ENCODE data around the gene VPREB1.
"Not testable (repeated sequence)": the region's sequence is repeated elsewhere in the genome, so short reads cannot be mapped to it uniquely, and the experiment has no call there.

VPREB1 gene

DNA sequence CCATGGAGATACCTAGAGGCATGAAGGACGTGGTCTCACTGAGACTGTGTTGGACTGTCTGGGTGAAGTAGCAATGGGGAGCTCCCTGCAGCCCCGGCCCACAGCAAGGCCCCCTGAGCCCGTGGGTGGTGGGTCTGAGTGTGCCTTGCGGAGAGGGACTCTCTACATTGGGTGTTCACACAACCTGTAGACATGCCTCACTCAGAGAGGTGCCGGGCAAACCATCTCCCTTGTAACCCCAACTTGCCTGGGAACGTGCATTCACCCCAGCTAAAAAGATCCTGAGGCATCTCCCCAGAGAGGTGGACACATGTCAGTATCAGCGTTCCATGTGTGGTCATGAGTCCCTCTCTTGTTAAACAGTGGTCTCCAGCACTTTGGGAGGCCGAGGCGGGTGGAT lies 2.1 kb downstream of the VPREB1 start:
- DNase-seq = no peak

GRCh38 chr22:22248878-22249277 lies 4.3 kb downstream of the VPREB1 start:
- DNase-seq = no peak

DNA sequence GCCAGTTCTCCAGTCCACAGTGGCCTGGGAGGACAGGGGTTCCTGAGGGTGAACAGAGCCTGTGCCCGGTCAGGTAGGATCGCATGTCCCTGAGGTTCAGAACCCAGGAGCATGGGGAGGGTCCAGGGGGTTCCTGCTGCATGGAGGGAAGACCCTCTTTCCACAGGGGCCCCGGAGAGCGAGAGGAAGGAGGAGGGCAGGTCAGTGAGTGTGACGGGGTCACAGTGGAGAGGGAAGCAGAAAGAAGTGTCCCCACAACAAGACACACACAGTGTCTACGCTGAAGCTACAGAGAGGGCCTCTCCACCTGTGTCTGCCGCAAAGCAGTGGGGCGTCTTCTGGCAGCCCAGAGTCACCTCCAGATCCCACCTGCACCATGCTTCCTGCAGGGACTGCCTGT lies 6.1 kb downstream of the VPREB1 start:
- not testable (repeated sequence) for DNase-seq

DNA sequence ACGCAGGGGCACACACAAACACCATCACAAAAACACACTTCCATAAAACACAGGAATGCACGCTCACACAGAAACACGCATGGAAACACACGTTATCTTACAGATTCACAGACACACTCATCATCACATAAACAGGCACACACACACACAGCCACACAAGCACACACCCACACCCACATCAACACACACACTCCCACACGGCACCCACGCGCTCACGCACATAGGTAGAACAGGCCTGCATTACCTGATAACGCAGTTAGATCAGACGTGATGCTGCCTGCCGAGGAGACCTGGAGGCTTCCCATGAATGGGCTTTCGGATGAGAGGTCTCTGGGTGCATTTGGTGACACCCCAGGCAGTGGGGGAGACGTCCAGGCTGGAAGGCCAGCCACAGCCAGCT lies 11.5 kb downstream of the VPREB1 start:
- not testable (repeated sequence) for DNase-seq

GRCh38 chr22:22258597-22259415 lies 14.2 kb downstream of the VPREB1 start:
- DNase-seq = not testable (repeated sequence)

DNA sequence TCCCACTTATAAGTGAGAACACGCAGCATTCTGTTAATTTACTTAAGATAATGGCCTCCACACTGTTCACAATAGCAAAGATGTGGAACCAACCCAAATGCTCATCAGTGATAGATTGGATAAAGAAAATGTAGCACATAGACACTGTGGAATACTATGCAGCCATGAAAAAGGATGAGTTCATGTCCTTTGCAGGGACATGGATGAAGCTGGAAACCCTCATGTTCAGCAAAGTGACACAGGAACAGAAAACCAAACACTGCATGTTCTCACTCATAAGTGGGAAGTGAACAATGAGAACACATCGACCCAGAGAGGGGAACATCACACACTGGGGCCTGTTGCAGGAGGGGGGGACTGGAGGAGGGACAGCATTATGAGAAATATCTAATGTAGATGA lies 15.6 kb downstream of the VPREB1 start:
- DNase-seq = not testable (repeated sequence)

DNA sequence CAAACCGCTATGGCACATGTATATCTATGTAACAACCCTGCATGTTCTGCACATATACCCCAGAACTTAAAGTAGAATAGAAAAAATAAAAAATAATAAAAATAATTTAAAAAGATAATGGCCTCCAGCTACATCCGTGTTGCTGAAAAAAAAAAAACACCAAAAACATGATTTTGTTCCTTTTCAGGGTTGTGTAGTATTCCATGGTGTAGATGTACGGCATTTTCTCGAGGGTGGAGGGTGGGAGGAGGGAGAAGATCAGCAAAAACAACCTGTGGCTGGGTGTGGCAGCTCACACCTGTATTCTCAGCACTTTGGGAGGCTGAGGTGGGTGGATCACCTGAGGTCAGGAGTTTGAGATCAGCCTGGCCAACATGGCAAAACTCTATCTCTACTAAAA lies 16.0 kb downstream of the VPREB1 start:
- not testable (repeated sequence) for DNase-seq

DNA sequence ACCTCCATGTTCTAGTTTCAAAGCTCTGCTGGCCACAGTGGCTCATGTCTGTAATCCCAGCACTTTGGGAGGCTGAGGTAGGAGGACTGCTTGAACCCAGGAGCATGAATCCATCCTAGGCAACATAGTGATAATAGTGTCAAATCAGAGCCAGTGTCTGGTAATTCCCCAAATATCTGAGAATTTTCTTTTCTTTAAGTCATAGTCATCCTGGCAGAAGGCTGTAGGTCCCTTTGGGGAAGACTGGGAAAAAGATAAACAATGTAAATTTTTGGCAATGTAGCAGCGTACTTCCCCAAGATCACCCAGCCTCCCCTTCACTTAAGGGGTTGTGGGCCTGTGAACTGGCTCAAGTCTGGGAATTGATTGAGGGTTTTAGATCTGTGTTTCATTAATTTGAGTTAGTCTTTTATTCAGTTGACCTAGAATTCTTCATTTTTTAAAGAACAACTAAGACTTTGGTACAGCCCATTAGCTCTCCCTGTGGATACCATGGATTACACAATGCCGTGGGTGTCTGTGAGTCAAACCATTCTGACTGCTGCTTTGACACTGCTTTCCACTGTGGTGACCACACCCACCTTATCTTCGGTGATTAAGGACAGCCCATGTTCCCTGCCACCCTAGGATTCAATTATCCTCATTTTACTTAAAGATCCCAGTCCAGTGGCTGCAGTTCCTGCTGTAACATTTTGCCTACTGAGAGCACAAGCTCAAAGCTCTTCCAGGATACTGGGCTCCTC lies 17.9 kb downstream of the VPREB1 start:
- DNase-seq = not testable (repeated sequence)

DNA sequence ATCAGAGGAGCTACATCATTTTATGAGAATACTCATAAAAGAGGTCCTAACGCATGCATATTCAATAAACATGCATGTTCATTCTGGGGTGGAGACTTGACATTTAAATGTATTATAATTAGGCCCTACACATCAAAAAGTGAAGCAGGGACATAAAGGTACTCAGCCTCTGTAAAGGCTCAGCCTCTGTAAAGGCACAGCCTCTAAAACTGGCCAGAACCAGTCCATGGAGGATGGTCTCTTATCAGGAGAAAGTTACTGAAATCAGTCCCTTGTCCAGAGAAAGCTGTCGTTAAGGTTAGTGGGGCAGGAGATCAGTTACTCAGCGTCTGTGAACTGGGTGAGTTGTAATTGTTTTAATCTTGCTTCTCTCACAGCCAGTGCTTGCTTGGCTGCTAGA lies 19.2 kb downstream of the VPREB1 start:
- DNase-seq = not testable (repeated sequence)

DNA sequence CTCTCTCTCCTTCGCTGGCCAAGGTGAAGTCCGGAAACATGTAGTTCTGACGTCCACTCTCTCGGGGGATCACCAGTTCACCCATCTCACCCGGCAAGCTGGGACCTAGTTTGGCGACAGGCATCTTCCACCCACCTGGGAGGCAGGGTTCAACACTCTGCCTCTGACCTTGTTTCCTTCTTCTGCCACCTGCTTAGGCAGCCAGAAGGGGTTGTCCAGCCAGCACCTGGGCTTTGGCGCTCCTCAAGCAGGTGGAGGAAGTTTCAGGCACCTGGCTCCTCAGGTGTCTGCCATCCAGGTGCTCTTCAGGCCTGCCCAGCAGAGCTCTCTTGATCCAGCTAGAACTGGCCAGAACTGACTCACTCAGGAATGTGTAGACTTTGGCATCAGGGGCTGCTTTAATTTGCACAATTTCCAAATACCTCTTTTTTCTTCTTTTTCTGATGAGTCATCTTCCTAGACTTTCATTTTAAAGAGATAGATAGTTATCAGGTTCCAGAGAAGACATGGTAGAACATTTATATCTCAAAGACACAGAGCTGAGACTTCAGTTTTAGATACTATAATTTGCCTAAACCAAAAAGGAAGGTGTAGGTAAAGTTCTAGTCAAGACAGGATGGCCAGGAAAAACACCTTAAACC lies 25.6 kb downstream of the VPREB1 start:
- DNase-seq = not testable (repeated sequence)

GRCh38 chr22:22277423-22277822 lies 32.8 kb downstream of the VPREB1 start:
- DNase-seq = not testable (repeated sequence)

GRCh38 chr22:22284962-22285756 lies 40.6 kb downstream of the VPREB1 start:
- not testable (repeated sequence) for DNase-seq

DNA sequence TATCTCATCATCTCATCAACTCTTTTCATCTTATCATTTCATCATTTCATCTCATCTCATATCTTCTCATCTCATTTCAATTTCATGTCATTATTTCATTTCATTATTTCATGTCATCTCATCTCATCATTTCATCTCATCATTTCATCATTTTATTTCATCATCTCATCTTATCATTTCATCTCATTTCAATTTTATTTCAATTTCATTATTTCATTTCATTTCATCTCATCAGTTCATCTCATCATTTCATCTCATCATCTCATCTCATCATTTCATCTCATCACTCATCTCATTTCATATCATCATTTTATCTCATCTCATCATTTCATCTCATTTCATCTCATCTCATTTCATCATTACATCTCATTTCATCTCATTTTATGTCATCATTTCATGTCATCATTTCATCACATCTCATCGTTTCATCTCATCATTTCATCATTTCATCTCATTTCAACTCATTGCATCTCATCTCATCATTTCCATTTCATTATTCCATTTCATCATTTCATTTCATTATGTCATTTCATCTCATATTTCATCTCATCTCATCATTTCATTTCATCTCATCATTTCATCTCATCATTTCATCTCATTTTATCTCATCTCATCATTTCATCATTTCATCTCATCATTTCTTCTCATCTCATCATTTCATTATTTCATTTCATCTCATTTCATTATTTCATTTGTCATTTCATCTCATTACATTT lies 42.0 kb downstream of the VPREB1 start:
- DNase-seq = not testable (repeated sequence)

DNA sequence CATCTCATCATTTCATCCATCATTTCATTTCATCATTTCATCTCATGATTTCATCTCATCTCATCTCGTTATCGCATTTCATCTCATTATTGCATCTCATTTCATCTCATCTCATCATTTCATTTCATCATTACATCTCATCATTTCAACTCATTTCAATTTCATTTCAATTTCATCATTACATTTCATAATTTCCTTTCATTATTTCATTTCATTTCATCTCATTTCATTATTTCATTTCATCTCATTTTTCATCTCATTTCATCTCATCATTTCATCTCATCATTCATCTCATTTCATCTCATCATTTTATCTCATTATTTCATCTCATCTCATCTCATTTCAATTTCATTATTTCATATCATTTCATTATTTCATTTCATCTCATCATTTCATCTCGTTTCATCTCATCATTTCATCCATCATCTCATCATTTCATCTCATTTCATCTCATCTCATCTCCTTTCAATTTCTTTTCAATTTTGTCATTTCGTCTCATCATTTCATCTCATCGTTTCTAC lies 42.6 kb downstream of the VPREB1 start:
- DNase-seq = not testable (repeated sequence)

GRCh38 chr22:22289666-22290065 lies 45.1 kb downstream of the VPREB1 start:
- DNase-seq = not testable (repeated sequence)

DNA sequence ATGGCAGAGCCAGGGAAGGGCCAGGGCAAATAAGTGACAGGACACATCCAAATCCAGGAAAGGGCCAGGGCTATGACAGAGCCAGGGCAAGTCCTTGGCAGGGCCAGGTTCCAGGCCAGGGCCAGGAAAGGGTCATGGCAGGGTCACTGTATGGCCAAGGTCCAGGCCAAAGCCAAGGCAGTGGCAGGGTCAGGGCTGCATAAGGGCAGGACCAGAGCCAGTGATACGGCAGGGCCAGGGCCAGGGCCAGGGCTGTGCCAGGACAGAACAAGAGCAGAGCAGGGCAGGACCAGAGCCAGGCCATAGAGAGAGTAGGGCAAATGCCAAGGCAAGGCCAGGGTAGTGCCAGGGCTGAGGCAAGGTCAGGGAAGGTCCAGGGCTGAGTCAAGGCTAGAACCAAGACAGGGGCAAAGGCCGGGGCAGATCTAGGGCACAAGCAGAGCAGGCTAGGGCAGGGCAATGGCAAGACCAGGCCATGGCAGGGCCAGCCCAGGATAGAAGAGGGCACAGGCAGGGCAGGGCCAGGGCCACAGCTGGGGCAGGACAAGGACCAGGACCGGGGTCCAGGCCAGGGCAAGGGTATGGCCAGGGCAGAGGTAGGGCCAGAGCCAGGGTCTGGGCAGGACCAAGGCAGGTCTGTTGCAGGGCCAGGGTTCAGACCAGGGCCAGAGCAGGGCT lies 46.7 kb downstream of the VPREB1 start:
- DNase-seq = not testable (repeated sequence)

GRCh38 chr22:22292656-22293055 lies 48.1 kb downstream of the VPREB1 start:
- not testable (repeated sequence) for DNase-seq

GRCh38 chr22:22293436-22293835 lies 48.9 kb downstream of the VPREB1 start:
- DNase-seq = not testable (repeated sequence)

DNA sequence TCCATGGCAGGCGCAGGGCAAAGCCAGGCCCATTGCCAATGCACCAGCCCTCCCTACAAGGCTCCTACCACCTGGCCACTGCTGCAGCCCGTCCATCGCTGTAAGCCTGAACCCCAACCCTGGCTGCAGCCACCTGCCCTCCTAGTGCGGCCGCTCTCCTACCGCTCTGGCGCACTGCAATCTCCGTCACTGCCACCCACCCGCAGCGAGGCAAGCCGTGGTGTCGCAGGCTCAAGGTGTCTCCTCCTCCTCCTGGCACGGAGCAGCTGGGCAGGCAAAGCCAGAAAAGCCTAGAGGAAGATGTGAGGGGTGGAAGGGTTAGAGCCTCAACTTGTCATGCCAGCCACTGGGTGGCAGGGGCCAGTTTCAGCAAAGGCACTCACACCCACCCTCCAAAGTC lies 50.1 kb downstream of the VPREB1 start:
- not testable (repeated sequence) for DNase-seq

All from activated CD8-positive, alpha-beta memory T cell treated with anti-CD3 and anti-CD28 coated beads, Interleukin-2, amount 50 U/mL, for 4 hours (primary cell).